Breast epithelium (tissue), 3 donors: ENCODE results near the gene GYS2.

Experiments
- POLR2A ChIP-seq: fragments of 450-650 bp; IDR thresholded peaks from one replicate; pipeline ENCODE4 v1.6.1; 2016; ENCODE audit warnings: antibody characterized with exemption, mild to moderate bottlenecking, moderate library complexity
- TF ChIP-seq, protein P1 (sequence below), 3 donors: fragments of 450-650 bp; IDR thresholded peaks; one replicate each; pipeline ENCODE4 v1.5.1; 2016 to 2017; ENCODE audit warnings: antibody characterized with exemption in 3 of 3, mild to moderate bottlenecking in 3 of 3, moderate library complexity in 3 of 3

DNA sequence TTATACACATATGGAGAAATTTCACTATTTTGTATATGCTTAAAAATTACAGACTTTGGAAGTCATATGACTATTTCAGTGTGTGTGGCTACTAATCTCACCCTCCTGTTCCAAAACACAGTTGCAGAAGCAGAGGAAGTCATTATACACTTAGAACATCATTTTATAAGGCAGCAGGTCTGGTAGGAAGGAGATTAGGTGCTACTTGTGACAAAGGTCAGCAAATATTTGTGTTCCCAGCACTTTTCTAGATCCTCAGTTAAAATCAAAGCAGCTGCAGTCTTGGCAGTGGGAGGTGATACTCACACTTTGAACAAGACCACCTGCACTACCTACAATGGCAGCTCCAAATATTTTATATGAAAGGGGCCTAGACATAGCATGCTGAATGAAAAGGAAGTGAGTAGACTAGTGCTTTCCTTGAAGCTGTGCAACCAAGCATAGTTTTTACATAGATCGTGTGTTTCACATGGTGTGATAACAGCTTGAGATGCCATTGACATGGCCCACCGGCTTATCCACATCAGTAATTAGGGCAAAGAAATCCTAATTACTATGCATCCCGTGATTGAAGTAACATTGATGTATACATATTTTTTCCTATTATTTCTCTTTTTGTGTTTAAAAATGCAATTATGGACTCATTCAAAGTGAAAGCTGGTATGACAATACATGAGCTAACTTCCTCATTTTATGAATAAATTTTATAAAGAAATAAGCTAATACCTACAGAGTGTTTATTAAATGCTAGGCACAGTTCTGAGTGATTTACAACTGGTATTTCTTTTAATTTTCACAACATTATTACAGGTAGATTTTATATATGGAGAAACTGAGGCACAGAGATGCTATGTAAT is 5.3 kb downstream of the GYS2 start:
- TF ChIP-seq, protein P1, sequence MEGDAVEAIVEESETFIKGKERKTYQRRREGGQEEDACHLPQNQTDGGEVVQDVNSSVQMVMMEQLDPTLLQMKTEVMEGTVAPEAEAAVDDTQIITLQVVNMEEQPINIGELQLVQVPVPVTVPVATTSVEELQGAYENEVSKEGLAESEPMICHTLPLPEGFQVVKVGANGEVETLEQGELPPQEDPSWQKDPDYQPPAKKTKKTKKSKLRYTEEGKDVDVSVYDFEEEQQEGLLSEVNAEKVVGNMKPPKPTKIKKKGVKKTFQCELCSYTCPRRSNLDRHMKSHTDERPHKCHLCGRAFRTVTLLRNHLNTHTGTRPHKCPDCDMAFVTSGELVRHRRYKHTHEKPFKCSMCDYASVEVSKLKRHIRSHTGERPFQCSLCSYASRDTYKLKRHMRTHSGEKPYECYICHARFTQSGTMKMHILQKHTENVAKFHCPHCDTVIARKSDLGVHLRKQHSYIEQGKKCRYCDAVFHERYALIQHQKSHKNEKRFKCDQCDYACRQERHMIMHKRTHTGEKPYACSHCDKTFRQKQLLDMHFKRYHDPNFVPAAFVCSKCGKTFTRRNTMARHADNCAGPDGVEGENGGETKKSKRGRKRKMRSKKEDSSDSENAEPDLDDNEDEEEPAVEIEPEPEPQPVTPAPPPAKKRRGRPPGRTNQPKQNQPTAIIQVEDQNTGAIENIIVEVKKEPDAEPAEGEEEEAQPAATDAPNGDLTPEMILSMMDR (IDR thresholded peaks at IDR 0.05) = no peak
- no peak for TF ChIP-seq POLR2A
